Superior temporal gyrus (tissue), 1 donor: ENCODE results near the gene MGAT4A.
A peak's percentile ranks its signal among the peaks of the same experiment; 100 is the strongest.
"Not testable (repeated sequence)": the region's sequence is repeated elsewhere in the genome, so short reads cannot be mapped to it uniquely, and the experiment has no call there.

ENCODE experiments used
- DNase-seq: peaks from one replicate; pipeline ENCODE4 v3.0.0-alpha.2; 2016; ENCODE audit errors: extremely low spot score

The MGAT4A gene

GRCh38 chr2:98607741-98608115, 123.2 kb downstream of the MGAT4A start:
- peak; percentile 28 for DNase-seq

GRCh38 chr2:98607104-98607503, 123.8 kb downstream of the MGAT4A start:
- no peak for DNase-seq

GRCh38 chr2:98606431-98606830, 124.5 kb downstream of the MGAT4A start:
- no peak for DNase-seq

- DNase-seq = no peak
Observed at GRCh38 chr2:98605076-98605475, 125.9 kb downstream of the MGAT4A start.

GRCh38 chr2:98604547-98604946, 126.4 kb downstream of the MGAT4A start:
- DNase-seq = no peak

GRCh38 chr2:98601532-98602132, 129.3 kb downstream of the MGAT4A start:
- peak; percentile 33 for DNase-seq

GRCh38 chr2:98598781-98599428, 132.0 kb downstream of the MGAT4A start:
- DNase-seq = no peak

GRCh38 chr2:98594665-98595064, 136.3 kb downstream of the MGAT4A start:
- DNase-seq = not testable (repeated sequence)

- DNase-seq = no peak
Observed at GRCh38 chr2:98592565-98592964, 138.4 kb downstream of the MGAT4A start.

GRCh38 chr2:98589489-98589888, 141.4 kb downstream of the MGAT4A start:
- DNase-seq = no peak

GRCh38 chr2:98588880-98589431, 142.0 kb downstream of the MGAT4A start:
- no peak for DNase-seq

- DNase-seq = no peak
Observed at GRCh38 chr2:98586551-98587140, 144.3 kb downstream of the MGAT4A start.

- DNase-seq = no peak
Observed at GRCh38 chr2:98585386-98585785, 145.5 kb downstream of the MGAT4A start.

GRCh38 chr2:98583816-98584618, 146.9 kb downstream of the MGAT4A start:
- DNase-seq = no peak

- no peak for DNase-seq
Observed at GRCh38 chr2:98583276-98583675, 147.7 kb downstream of the MGAT4A start.

- DNase-seq = no peak
Observed at GRCh38 chr2:98582523-98582922, 148.4 kb downstream of the MGAT4A start.

GRCh38 chr2:98580656-98581284, 150.2 kb downstream of the MGAT4A start:
- DNase-seq = no peak

GRCh38 chr2:98579926-98580325, 151.0 kb downstream of the MGAT4A start:
- no peak for DNase-seq

GRCh38 chr2:98578231-98578630, 152.7 kb downstream of the MGAT4A start:
- DNase-seq = no peak

GRCh38 chr2:98577313-98577712, 153.6 kb downstream of the MGAT4A start:
- no peak for DNase-seq

- no peak for DNase-seq
Observed at GRCh38 chr2:98576666-98577312, 154.1 kb downstream of the MGAT4A start.
